ENCODE results near the gene SESTD1. TPM values are rescaled to one million over a fixed set of nuclear protein-coding genes. Genes with fewer than 3 reads are reported as not detected.

The SESTD1 gene
- total RNA-seq, 8 experiments from 2014 or later: 2.6 to 34.2 (median 25.5) TPM

DNA sequence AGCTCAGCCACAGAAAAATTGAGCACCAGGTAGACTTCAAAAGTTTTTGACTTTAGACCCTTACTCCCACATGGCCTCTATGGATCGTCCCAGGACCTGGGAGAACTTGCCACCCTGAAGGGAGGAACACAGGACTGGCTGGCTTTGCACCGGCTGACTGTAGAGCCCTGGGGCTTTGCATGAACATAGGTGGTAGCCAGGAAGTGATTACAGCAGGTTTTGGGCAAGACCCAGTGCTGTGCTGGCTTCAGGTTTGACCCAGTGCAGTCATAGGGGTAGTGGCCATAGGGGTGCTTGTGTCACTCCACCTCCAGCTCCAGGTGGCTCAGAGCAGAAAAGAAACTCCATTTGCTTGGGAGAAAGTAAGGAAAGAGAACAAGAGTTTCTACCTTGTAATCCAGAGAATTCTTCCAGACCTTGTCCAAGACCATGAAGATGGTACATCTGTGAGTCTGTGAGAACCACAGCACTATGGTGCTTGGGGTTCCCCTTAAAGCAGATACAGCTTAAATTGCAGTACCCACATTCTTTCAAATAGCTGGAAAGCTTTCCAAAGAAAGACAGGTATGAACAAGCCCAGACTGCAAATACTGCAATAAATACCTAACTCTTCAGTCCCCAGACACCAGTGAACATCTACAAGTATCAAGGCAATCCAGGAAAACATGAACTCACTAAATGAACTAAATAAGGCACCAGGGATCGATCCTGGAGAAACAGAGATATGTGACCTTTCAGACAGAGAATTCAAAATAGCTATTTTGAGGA lies 13.0 kb upstream of the SESTD1 start:
- ATAC-seq (replicated peaks in 6 of 8): no peak
- Histone ChIP-seq H3K4me3 (no peak overlapping the region), H3K4me1 (replicated peaks in 1 of 2) (peaks cover 8 to 13% of the 10 kb centered on the region in 2 donors), H3K27ac (no peak overlapping the region)
- 52 to 100% (median 89%) methylated on average over 1 to 3 of the region's 3 CpGs for WGBS, 10 experiments
- in situ Hi-C loops (cut with MboI; ENCODE audit: low pct_unique_long_range_greater_than_20kb in 2 of 9, low sequenced_read_pairs in 9 of 9, unreplicated experiment in 9 of 9): no loop called here

DNA sequence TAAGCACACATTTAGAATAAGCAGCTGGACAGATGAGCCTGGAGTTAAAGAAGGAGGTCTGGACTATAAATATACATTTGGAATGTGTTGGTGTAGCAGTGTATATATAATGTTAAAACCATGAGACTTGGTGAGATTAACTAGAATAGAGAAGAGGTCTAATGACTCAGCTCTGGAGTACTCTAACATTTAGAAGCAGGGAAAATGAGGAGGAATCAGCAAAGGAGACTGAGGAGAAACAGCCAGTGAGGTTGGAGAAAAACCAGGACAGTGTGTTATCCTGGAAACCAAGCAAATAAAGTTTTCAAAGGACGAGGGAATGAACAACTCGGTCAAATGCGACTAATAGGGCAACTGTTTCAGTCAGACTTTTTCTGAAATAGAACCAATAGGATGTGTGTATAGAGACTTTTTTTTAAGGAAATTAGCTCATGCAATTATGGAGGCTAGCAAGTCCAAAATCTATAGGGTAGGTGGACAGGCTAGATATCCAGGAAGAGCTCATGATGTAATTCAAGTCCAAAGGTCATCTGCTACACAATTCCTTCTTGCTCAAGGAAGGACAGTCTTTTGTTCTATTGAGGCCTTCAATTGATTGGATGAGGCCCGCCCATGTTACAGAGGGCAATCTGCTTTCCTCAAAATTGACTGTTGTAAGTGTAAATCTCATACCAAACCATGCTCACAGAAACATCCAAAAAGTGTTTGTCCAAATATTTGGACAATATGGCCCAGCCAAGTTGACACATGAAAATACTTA lies 10.8 kb upstream of the SESTD1 start:
- in situ Hi-C loops (cut with MboI; ENCODE audit: low pct_unique_long_range_greater_than_20kb in 2 of 9, low sequenced_read_pairs in 9 of 9, unreplicated experiment in 9 of 9): no loop called here
- peaks cover 13 to 14% of the 10 kb centered on the region in 2 donors for H3K4me1 ChIP-seq (replicated peaks in 1 of 2)
- no peak overlapping the region for H3K27ac ChIP-seq
- WGBS, 10 experiments: 19 to 93% (median 81%) methylated on average over 2 to 4 of the region's 4 CpGs
- peak in 1 of 8 experiments; percentile 25 for ATAC-seq (replicated peaks in 6 of 8)
- H3K4me3 ChIP-seq: no peak overlapping the region

DNA sequence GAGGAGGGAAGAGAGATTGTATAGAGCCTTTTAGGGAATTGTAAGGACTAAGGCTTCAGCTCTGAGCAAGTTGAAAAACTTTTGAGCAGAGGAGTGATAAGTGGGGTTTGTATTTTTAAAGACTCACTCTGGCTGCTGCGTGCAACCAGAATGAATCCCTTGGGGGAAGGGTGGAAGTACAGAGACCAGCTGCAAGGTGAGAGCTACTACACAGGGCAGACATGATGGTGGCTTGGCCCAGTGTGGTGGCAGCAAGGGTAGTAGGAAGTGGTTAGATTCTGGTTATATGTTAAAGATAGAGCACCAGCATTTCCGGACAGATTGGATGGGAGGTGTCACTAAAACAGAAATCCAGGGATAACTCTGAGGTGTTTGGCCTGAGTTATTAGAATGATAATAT lies 10.1 kb upstream of the SESTD1 start:
- H3K27ac ChIP-seq: no peak overlapping the region
- WGBS, 10 experiments: 33 to 100% (median 94%) methylated on average over 1 to 2 of the region's 2 CpGs; no CpG with 5 or more reads in 4 of the 10 experiments
- in situ Hi-C loops (cut with MboI; ENCODE audit: low pct_unique_long_range_greater_than_20kb in 2 of 9, low sequenced_read_pairs in 9 of 9, unreplicated experiment in 9 of 9): no loop called here
- no peak for ATAC-seq (replicated peaks in 6 of 8)
- no peak overlapping the region for H3K4me3 ChIP-seq
- peaks cover 13 to 14% of the 10 kb centered on the region in 2 donors for H3K4me1 ChIP-seq (replicated peaks in 1 of 2)

DNA sequence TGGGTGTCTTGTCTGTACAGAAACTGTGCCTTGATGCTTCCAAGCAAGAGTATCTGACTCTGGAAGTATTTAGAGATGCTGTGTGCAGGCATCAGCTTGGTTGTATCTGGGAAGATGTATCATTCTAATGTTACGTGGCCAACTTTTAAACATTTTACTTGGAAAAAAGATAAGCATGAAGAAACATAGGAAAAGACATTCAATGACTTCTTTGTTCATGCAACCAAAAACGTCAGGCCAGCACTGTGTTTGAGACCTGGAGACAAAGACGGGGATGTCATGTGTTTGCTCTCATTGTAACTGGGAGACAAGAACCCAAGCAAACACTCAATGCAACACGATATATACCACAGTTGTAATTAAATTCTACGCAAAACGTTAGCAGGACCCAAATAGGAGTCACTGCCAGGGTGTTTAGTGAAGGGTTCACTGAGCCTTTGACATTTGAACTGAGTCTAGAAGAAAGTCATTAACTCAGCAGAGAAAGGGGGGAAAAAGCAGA lies 8.9 kb upstream of the SESTD1 start:
- no peak overlapping the region for H3K4me3 ChIP-seq
- WGBS, 10 experiments: 34 to 86% (median 70%) methylated on average over 3 to 6 of the region's 6 CpGs
- peak in 5 of 8 experiments; percentile 36 to 73 (median 47) for ATAC-seq (replicated peaks in 6 of 8)
- no peak overlapping the region for H3K27ac ChIP-seq
- in situ Hi-C loops (cut with MboI; ENCODE audit: low pct_unique_long_range_greater_than_20kb in 2 of 9, low sequenced_read_pairs in 9 of 9, unreplicated experiment in 9 of 9): no loop called here
- peaks cover 13 to 14% of the 10 kb centered on the region in 2 donors for H3K4me1 ChIP-seq (replicated peaks in 1 of 2)

DNA sequence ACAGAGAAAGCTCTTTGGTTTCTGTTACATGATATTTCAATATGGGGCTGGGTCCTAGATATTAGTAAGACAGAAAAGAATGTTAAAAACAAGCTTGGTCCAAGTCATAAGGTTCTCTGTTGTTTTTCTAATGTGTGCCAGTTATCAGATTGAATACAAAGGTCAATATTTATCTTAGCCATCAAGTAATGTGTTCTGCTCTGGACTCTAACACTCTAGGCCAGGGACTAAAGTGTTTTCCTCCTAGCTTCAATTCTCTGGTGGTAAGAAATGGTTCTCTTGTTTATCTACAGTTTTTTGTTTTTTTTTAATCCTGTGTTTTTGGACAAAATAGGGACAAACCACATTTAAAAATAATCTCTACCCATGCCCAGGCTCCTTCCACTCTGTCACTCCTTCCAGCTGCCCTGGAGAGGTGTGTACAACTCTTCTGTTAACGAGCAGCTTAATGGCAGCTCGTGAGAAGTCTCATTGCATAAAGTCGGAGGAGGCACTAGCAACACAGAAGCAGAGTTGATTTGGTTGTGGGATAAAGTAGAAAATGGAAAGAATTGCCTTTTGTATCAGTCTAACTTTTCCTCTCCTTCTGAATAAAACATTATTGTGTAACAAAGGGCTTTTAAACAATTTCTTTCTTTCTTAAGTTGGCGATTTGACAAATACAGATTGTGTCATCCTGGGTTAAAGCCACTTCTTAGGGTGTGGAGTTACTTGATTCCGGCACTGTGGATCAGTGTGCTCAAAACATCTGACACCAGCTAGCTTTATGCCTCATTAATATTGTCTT lies 8.0 kb upstream of the SESTD1 start:
- in situ Hi-C loops (cut with MboI; ENCODE audit: low pct_unique_long_range_greater_than_20kb in 2 of 9, low sequenced_read_pairs in 9 of 9, unreplicated experiment in 9 of 9): no loop called here
- H3K27ac ChIP-seq: no peak overlapping the region
- no peak overlapping the region for H3K4me3 ChIP-seq
- 3 to 100% (median 38%) methylated on average over 1 to 5 of the region's 5 CpGs; no CpG with 5 or more reads in 1 of the 10 experiments for WGBS, 10 experiments
- ATAC-seq (replicated peaks in 6 of 8): peak in 7 of 8 experiments; percentile 56 to 90 (median 64)
- peaks cover 13 to 14% of the 10 kb centered on the region in 2 donors for H3K4me1 ChIP-seq (replicated peaks in 1 of 2)

DNA sequence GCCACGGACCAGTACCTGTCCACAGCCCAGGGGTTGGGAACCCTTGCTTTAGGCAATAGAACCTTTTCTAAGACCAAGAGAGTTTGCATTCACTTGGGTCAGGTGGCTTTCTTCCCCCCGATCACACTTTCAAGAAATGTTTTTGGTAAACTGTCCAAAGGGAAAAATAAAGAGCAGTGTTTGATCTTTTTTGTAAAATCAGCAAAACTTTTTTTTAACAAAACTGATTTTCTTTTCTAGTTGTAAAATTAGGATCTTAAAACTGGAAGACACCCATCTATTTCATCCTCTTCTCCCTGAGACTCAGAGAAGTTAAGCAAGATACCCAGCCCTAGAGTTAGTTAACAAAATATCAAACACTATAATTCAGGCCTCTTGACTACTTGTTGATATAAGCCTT lies 6.1 kb upstream of the SESTD1 start:
- 60 to 100% (median 100%) methylated on average over 1 to 2 of the region's 2 CpGs; no CpG with 5 or more reads in 3 of the 10 experiments for WGBS, 10 experiments
- Histone ChIP-seq H3K4me3 (no peak overlapping the region), H3K4me1 (replicated peaks in 1 of 2) (peaks cover 12 to 14% of the 10 kb centered on the region in 2 donors), H3K27ac (no peak overlapping the region)
- no peak for ATAC-seq (replicated peaks in 6 of 8)
- in situ Hi-C loops (cut with MboI; ENCODE audit: low pct_unique_long_range_greater_than_20kb in 2 of 9, low sequenced_read_pairs in 9 of 9, unreplicated experiment in 9 of 9): no loop called here

DNA sequence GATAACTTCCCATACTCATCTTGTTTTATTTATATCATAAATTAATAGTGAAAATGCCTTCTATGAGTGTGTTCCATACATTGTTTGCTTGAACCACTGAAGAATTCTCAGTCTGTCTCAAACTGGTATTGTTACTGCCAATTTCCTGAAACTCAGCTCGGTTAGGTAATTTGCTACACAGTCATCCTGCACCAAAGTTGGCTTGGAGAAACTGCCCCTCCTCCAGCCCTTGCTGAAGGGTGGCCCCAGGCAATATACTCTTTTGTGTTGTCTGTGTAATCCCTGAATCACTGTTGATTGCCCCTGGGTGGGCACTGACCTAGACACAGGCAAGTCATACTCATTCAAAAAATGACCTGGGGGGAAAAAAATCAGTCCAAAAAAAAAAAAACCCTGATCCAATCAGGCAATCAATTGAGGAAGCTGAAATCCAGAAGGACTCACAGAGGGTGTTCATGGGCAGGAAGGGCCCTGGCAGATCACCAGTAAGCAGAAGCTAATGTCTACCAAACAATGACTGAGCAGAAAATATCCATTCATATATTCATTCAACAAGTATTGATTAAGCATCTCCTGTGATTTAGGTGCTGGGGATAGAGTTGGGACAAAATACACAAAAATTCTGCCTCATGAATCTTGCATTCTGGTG lies 3.8 kb upstream of the SESTD1 start:
- Histone ChIP-seq H3K4me3 (no peak overlapping the region), H3K4me1 (replicated peaks in 1 of 2) (peaks cover 2 to 7% of the 10 kb centered on the region in 2 donors), H3K27ac (no peak overlapping the region)
- 17 to 70% (median 37%) methylated on average over 1 of the region's 1 CpG; no CpG with 5 or more reads in 6 of the 10 experiments for WGBS, 10 experiments
- in situ Hi-C loops (cut with MboI; ENCODE audit: low pct_unique_long_range_greater_than_20kb in 2 of 9, low sequenced_read_pairs in 9 of 9, unreplicated experiment in 9 of 9): no loop called here
- no peak for ATAC-seq (replicated peaks in 6 of 8)

DNA sequence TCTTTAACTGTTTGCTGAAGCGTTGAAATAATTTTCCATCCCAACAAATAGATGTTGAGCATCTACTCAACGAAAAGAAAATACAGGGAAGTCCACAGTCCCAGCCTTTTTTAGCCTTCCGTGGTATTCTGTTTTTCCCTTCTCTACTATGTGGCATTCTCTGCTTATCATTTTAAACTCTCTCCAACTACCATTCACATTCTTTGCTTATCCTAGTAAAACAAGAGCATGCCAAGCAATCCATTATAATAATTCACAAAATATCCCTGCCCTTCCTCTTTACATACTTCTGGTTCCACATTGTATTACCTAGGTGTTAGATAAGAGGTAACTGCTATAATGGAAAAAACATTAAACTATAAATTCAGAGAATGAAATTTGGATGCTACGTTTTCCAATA lies 1.6 kb upstream of the SESTD1 start:
- 68 to 100% (median 88%) methylated on average over 2 to 4 of the region's 4 CpGs for WGBS, 10 experiments
- in situ Hi-C loops (cut with MboI; ENCODE audit: low pct_unique_long_range_greater_than_20kb in 2 of 9, low sequenced_read_pairs in 9 of 9, unreplicated experiment in 9 of 9): no loop called here
- no peak for ATAC-seq (replicated peaks in 6 of 8)

DNA sequence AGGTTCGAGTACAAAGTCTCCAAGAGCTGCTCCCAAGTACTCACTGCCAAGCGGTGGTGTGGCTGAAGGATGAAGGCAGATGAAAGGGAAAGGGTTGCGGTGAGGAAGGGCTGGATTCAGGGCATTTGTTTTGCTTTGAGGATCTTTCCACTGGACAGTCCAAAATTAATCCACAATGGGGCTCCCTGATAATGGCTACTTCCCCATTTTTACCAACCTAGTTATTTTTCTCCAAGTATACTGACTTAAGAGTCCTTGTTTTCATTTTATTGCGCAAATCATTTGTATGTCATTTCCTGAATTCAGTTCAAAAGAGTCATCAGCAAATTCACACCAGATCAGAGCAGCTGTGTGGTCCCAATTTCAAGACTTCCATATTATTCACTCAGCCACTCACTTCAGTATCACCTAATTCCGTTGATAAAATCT lies 464 bp upstream of the SESTD1 start:
- in situ Hi-C loops (cut with MboI; ENCODE audit: low pct_unique_long_range_greater_than_20kb in 2 of 9, low sequenced_read_pairs in 9 of 9, unreplicated experiment in 9 of 9): no loop called here
- peak overlapping the region in 1 of 2 donors; percentile 92 for H3K27ac ChIP-seq
- ATAC-seq (replicated peaks in 6 of 8): no peak
- WGBS, 10 experiments: 7 to 80% (median 57%) methylated on average over 1 to 5 of the region's 5 CpGs
- H3K4me1 ChIP-seq (replicated peaks in 1 of 2): peaks cover 0 to 8% of the 10 kb centered on the region in 2 donors
- peak overlapping the region; percentile 73 to 94 (median 82) for H3K4me3 ChIP-seq

More for the DNA sequence above, 1.6 kb upstream of the SESTD1 start:
- Histone ChIP-seq H3K4me1 (replicated peaks in 1 of 2) (peaks cover 0 to 8% of the 10 kb centered on the region in 2 donors), H3K27ac (no peak overlapping the region), H3K4me3 (no peak overlapping the region)

DNA sequence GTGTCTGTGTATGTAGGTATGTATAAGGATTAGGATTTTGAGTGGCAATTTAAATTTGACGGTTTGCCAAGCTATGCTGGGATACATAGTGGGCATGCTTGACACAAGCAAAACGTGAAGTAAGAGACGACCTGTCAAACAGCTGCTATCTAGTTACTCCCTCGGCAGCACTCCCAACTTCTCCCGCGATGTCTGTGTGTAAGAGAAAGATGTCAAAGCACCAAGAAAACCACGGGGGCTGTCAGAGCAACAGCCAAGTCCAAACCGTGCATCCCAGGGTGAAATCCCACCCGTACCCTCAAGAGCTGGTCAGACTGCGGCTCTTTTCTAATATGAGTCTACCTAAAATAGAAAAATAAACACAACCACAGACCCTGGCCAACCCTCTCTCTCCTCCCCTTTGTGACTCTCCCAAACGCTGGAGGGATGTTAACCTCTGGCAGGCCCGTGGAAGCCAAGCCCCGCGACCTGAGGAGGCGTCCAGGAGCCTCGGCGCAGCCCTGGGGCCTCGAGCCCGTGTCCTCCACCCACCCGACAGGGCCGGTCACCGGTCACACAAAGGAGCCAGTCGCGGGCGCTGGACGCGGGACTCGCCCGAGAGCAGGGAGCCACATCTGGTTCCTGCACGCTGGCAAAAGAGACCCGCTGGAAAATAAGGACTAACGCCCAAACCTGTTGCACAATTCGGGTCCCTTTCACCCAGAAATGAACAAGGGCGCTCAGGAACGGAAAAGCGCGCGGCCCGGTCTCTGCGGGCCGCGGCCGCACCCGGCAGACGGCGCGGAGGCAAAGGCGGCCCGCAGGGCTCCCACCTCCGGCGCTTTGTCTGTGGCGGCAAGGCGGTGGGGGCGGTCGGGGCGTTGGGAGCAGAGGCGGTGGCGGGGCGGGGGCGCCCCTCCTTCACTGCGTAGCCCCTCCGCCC lies 925 bp downstream of the SESTD1 start:
- Histone ChIP-seq H3K27ac (peak overlapping the region; percentile 92 to 94), H3K4me1 (replicated peaks in 1 of 2) (peaks cover 0 to 8% of the 10 kb centered on the region in 2 donors), H3K4me3 (peak overlapping the region; percentile 73 to 94 (median 82))
- WGBS, 10 experiments: 0% methylated on average over 2 to 25 of the region's 62 CpGs
- peak; percentile 47 to 62 (median 56) for ATAC-seq (replicated peaks in 6 of 8)
- in situ Hi-C loops (cut with MboI; ENCODE audit: low pct_unique_long_range_greater_than_20kb in 2 of 9, low sequenced_read_pairs in 9 of 9, unreplicated experiment in 9 of 9): no loop called here

DNA sequence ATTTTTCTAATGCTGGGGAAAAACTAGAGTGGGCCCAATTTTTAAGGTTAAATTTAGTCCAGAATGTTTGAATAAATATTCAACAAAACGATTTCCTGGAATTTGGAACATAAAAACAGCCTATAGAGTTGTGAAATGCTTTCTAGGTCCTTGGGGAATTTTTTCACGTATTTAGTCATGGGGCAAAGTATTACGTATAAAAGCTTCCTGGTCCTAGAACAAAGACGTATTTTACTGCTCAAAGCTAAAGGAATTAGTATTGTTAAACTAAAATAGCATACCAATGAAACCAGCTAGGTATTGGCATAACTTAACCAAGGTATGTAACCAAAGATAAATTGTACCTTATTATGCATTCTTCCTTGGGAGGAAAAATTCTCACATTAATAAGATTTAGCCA lies 1.6 kb downstream of the SESTD1 start:
- 0 to 33% (median 13%) methylated on average over 2 to 4 of the region's 4 CpGs for WGBS, 10 experiments
- Histone ChIP-seq H3K27ac (no peak overlapping the region), H3K4me3 (peak overlapping the region; percentile 73 to 94 (median 82)), H3K4me1 (replicated peaks in 1 of 2) (peaks cover 0 to 8% of the 10 kb centered on the region in 2 donors)
- no peak for ATAC-seq (replicated peaks in 6 of 8)
- in situ Hi-C loops (cut with MboI; ENCODE audit: low pct_unique_long_range_greater_than_20kb in 2 of 9, low sequenced_read_pairs in 9 of 9, unreplicated experiment in 9 of 9): no loop called here

Measured in motor neuron (in vitro differentiated cells).